Muscle layer of colon (tissue), 2 donors: Measurements from ENCODE around the gene CDK5RAP1.
"Not testable (repeated sequence)": the region's sequence is repeated elsewhere in the genome, so short reads cannot be mapped to it uniquely, and the experiment has no call there.

Source experiments
- H3K27ac ChIP-seq: one replicate; pipeline ENCODE4 v1.7.0; 2013; ENCODE audit warnings: low read depth, mild to moderate bottlenecking, low read length, moderate library complexity
- H3K27me3 ChIP-seq, 2 donors: one replicate each; pipeline ENCODE4 v1.7.0; 2013; ENCODE audit warnings: low read length in 2 of 2, mild to moderate bottlenecking in 2 of 2; ENCODE audit not compliant: insufficient read depth in 2 of 2, control insufficient read depth in 1 of 2
- H3K36me3 ChIP-seq: one replicate; pipeline ENCODE4 v1.7.0; 2013; ENCODE audit warnings: mild to moderate bottlenecking, low read length; ENCODE audit not compliant: insufficient read depth
- H3K4me1 ChIP-seq: one replicate; pipeline ENCODE4 v1.7.0; 2013; ENCODE audit warnings: mild to moderate bottlenecking, low read length; ENCODE audit not compliant: insufficient read depth
- H3K4me3 ChIP-seq, 2 donors: one replicate each; pipeline ENCODE4 v1.7.0; 2013; ENCODE audit warnings: low read length in 2 of 2, low read depth in 1 of 2, mild to moderate bottlenecking in 1 of 2, moderate library complexity in 1 of 2
- H3K9ac ChIP-seq: one replicate; pipeline ENCODE4 v1.7.0; 2013; ENCODE audit warnings: low read length
- H3K9me3 ChIP-seq: one replicate; pipeline ENCODE4 v1.7.0; 2013; ENCODE audit warnings: mild to moderate bottlenecking, low read length
- donor health status: abdominal sarcoma.
- donor health status: Adenocarcinoma of cecum.

Gene CDK5RAP1, protein sequence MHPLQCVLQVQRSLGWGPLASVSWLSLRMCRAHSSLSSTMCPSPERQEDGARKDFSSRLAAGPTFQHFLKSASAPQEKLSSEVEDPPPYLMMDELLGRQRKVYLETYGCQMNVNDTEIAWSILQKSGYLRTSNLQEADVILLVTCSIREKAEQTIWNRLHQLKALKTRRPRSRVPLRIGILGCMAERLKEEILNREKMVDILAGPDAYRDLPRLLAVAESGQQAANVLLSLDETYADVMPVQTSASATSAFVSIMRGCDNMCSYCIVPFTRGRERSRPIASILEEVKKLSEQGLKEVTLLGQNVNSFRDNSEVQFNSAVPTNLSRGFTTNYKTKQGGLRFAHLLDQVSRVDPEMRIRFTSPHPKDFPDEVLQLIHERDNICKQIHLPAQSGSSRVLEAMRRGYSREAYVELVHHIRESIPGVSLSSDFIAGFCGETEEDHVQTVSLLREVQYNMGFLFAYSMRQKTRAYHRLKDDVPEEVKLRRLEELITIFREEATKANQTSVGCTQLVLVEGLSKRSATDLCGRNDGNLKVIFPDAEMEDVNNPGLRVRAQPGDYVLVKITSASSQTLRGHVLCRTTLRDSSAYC

DNA sequence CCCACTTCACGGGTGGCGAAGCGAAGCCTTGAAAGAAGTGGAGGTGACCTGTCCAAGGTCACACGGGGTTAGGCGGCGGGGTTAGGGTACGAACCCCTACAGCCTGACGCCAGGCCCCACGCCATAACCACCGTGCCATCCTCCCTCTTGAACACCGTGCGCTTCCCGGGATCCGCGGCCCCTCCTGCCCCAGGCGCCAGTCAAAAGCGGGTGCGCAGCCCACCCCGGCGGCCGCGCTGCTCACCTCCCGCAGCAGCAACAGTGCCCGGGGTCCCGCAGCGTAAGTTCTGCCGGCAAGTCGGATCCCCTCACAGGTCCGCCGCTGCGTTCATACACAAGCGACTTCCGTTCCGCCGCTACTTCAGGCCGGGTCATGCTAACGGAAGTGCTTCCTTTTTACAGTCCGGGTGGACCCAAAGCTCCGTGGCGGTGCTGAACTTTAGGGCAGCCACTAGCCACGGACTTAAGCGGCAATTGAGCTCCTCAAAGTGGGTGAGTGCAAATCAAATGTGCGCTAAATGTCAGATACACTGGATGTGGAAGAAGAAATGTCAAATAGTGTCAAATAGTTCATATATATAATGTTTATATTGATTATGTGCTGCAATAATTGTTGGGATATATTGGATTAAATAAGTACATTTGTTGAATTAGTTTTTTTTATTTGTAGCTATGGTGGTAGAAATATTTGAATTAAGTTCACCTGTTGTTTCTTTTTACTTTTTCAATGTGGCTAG lies at the start of gene CDK5RAP1:
Gene CDK5RAP1, minus strand, starts transcription at position 336 of the 737 bp plus-strand sequence. CDS start 4,455 bp downstream, outside the sequence.
- Histone ChIP-seq H3K27ac (peak within 1 kb of the TSS; percentile 81), H3K4me1 (peaks cover 23% of the 10 kb centered on the region), H3K9ac (peak within 1 kb of the TSS; percentile 88), H3K36me3 (no peaks in the 10 kb centered on the region), H3K9me3 (no peaks in the 10 kb centered on the region), H3K27me3 (no peaks in the 10 kb centered on the region), H3K4me3 (peak within 1 kb of the TSS; percentile 96 to 100)

DNA sequence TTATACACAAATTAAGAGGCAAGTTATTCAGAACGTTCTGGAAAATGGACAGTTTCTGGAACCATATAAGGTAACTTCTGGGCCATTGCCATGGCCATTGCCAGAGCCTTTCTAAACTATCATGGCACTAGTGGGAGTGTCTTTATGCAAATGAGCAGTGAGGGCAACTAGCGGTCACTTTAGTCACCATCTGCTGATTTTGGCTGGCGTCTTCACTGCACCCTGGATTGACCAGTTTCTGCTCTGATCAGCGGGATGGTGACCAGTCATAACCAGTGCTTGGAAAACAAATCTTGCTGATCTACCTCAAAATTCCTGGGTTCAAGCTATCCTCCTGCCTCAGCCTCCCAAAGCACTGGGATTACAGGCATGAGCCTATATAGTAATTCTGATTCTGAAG lies 49.5 kb upstream of the CDK5RAP1 start:
- Histone ChIP-seq H3K4me1 (no peaks in the 10 kb centered on the region), H3K4me3 (no peak overlapping the region), H3K36me3 (no peaks in the 10 kb centered on the region)

DNA sequence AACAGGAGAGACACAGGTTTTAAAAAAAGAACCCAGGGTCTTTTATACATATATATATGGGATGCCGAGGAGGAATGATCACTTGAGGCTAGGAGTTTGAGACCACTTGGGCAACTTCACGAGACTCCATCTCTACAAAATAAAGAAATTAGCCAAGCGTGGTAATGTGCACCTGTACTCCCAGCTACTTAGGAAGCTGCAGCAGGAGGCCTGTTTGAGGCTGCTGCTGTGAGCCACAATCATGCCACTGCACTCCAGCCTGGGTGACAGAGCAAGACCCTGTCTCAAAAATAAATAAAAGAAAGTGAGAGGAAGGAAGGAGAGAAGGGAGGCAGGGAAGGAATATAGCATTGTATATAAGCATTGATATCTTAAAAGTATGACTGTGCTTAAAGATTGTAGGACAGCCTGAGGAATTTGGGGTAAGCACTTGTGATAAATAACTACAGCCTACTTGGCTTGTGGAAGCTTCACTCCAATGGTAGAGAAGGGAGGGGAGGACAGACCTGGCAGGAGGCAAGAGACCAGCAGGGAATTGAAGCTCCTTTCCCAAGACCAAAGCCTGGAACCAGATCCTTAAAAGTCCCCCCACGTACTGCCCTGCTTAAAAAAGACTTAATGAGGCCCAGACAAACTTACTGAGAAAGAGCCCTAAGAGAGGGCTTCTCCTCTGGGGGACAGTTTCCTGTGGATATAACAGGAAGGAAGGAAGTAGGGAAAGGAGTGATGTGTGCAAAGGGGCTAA lies 44.7 kb upstream of the CDK5RAP1 start:
- Histone ChIP-seq H3K27ac (no peak overlapping the region), H3K27me3 (no peaks in the 10 kb centered on the region), H3K36me3 (no peaks in the 10 kb centered on the region), H3K9me3 (no peaks in the 10 kb centered on the region), H3K4me1 (peaks cover 19% of the 10 kb centered on the region), H3K9ac (no peak overlapping the region), H3K4me3 (no peak overlapping the region)

More for the DNA sequence above, 49.5 kb upstream of the CDK5RAP1 start:
- Histone ChIP-seq H3K9me3 (no peaks in the 10 kb centered on the region), H3K27me3 (no peaks in the 10 kb centered on the region), H3K9ac (no peak overlapping the region), H3K27ac (no peak overlapping the region)

DNA sequence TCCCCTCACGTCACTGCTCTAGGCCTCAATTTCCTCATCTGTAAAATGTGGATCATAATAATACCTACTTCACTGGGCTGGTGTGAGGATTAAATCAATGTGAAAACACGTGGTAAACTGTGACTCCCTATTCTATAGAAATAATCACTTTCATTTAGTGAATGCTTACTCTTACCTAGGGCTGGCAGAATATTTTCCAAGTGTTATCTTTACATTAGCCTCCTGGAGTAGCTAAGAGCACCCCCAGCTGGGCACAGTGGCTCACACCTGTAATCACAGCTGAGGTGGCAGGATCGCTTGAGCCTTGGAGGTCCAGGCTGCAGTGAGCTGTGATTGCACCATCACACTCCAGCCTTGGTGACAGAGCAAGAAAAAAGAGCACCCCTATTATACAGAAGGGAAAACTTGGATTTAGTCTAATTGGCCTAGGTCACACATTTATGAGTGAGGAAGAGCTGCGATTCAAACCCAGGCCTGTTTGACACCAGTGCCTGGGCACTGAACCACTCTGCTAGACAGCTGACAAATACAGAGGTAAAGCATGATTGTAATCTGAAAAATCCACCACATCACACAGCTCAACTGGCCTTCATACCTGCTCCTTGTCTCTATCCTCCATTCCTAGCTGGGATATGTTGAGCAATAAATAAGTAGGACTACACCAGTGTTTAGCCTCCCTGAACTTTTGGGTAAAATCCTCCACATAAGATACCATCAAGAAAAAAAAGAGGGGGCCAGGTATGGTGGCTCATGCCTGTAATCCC lies 43.7 kb upstream of the CDK5RAP1 start:
- Histone ChIP-seq H3K9ac (no peak overlapping the region), H3K36me3 (no peaks in the 10 kb centered on the region), H3K27me3 (no peaks in the 10 kb centered on the region), H3K4me1 (peaks cover 21% of the 10 kb centered on the region), H3K9me3 (no peaks in the 10 kb centered on the region), H3K27ac (no peak overlapping the region), H3K4me3 (peak overlapping the region in 1 of 2 donors; percentile 80)

DNA sequence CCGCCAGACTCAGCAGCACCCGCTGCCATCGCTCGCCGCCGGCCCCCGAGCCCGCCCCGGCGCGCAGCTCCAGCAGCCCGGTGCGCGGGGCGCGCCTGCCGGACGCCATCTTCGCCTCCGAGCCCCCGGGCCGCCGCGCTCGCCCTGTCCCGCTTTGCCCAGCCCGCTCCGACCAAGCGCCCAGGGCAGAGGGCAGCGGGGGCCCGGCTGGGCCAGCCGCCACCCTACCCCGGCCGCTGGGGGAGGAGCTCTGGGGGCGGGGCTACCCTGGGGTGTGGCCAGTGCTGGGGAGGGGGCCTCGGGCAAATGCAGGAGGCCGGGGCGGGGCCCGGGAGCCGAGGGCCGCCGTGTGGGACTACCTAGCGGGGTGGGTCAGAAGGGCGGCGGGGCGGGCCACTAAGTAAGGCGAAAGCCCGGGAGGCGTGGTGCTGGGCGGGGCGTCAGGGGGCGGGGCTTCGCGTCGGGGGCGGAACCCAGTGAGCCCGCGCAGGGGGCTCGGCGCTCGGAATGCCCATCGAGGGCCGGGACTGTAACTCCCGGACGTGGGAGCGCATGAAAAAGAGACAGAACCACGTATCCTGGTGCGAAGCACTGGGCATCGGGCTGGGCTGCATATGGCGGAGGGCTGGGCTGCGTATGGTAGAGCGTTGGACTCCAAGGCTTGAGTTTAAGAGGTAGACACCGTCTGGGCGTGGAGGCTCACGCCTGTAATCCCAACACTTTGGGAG lies 42.4 kb upstream of the CDK5RAP1 start, which contains the start of gene SNTA1:
Gene SNTA1, minus strand, starts transcription at position 252 of the 728 bp plus-strand sequence. Its CDS starts 143 bp downstream, at position 109.
- Histone ChIP-seq H3K9me3 (no peaks in the 10 kb centered on the region), H3K4me3 (peak within 1 kb of the TSS; percentile 77 to 80), H3K9ac (peak within 1 kb of the TSS; percentile 25), H3K36me3 (peaks cover 2% of the 10 kb centered on the region), H3K27ac (peak within 1 kb of the TSS; percentile 47), H3K27me3 (no peaks in the 10 kb centered on the region), H3K4me1 (peaks cover 21% of the 10 kb centered on the region)

DNA sequence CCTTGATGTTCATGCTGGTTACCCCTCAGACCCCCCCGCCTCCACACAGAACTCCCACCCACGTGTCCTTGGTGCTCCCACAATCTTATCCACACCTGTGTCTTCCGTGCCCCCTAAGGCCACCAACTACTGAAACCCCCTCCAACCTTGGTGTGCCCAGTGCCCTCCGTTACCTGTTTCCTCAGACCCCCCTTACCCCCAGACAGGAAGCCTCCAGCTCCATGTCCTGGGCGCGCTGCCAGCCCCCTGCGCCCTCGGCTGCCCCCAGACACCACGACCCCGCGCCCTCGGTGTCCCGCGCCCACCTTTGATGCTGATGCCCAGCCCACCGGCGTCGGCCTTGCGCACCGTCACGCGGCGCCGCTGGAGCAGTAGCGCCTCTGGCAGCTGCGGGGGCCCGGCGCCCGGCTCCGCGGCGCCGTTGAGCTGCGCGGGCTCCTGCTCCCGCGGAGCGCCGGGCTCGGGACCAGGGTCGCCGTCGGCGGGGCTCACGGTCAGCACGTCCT lies 41.7 kb upstream of the CDK5RAP1 start:
- Histone ChIP-seq H3K27ac (peak overlapping the region; percentile 32), H3K9me3 (no peaks in the 10 kb centered on the region), H3K4me1 (peaks cover 21% of the 10 kb centered on the region), H3K36me3 (peaks cover 7% of the 10 kb centered on the region), H3K9ac (peak overlapping the region; percentile 25), H3K4me3 (peak overlapping the region; percentile 77 to 80), H3K27me3 (no peaks in the 10 kb centered on the region)

DNA sequence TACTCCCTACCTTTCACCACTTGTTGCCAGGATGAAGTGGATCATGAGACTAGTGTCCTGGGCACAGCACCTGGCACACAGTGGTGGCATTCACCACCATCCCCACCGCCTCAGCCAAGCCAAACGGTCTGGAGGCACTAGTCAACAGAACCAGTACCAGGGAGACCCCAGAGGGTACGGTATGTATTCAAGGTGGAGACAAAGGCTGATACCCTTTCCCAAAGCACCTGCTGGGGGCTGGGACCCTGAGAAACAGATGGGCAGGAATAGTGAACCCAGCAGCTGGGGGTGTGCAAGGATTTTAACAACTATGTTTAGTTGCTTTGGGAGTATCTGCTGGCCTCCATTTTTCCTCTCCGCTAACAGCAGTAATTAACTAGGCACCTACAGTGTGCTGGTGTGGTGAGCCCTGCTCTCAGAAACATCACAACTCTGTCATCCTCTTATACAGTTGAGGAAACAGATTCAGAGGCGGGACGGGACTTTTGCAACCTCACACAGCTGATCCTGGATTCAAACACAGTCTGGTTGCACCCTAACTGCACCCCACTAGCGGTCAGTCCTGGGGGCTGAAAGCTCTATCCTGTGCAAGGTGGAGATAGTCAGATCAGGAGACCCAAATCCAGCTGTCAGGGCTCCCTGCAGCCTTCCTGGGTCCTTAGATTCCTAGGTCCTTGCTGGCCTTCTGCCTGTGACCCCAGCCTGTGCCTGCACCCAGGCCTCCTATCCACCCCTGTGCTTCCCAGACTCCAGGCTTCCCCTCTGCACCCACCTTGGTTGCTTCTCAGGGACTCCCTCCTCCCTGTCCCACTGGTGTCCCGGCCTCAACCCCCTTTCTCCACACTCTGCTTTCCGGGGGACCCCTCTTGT lies 41.1 kb upstream of the CDK5RAP1 start:
- Histone ChIP-seq H3K9ac (peak overlapping the region; percentile 25), H3K27ac (peak overlapping the region; percentile 32)

DNA sequence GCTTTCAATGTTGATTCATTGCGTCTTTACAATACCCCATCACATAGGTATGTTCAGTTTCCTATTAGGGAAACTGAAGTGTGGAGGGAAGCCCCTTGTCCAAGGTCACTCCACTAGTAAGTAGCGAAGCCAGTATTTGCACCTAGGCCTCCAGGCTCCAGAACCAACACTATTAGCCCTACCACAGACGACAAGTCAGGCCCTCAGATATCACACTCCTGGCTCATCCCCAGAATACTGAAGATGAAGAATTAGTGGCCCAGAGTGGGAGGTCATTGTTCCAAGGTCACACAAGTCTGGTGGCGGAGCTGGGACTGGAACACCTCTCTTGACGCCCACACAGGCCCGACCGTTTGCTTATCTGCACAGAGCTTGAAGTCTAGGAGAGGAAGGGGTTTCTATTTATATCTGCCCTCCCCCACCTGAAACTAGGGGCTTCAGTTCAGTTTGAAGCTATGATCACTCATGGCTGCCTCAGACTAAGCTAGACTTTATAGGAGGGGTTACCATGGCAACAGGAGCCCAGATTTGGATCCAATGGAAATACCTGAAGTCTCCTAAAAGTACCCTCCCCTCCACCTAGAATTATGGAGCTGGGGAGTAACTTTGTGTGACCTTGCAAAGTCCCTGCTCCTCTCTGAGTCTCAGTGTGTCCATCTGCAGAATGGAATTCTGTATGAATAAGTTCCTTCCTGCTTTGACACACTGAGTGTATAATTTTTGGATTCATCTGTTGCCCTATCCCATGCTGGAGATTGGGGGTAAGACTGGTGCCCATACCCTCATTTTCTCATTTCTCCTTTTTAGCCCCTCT lies 40.0 kb upstream of the CDK5RAP1 start:
- peaks cover 7% of the 10 kb centered on the region for H3K36me3 ChIP-seq
- H3K27me3 ChIP-seq, result no peaks in the 10 kb centered on the region
- no peak overlapping the region for H3K27ac ChIP-seq
- H3K4me1 ChIP-seq, result peaks cover 21% of the 10 kb centered on the region
- no peaks in the 10 kb centered on the region for H3K9me3 ChIP-seq
- H3K4me3 ChIP-seq, result no peak overlapping the region
- H3K9ac ChIP-seq, result no peak overlapping the region

More for the DNA sequence above, 41.1 kb upstream of the CDK5RAP1 start:
- H3K4me3 ChIP-seq, result peak overlapping the region in 1 of 2 donors; percentile 80
- no peaks in the 10 kb centered on the region for H3K27me3 ChIP-seq
- peaks cover 21% of the 10 kb centered on the region for H3K4me1 ChIP-seq
- H3K9me3 ChIP-seq, result no peaks in the 10 kb centered on the region
- peaks cover 7% of the 10 kb centered on the region for H3K36me3 ChIP-seq

DNA sequence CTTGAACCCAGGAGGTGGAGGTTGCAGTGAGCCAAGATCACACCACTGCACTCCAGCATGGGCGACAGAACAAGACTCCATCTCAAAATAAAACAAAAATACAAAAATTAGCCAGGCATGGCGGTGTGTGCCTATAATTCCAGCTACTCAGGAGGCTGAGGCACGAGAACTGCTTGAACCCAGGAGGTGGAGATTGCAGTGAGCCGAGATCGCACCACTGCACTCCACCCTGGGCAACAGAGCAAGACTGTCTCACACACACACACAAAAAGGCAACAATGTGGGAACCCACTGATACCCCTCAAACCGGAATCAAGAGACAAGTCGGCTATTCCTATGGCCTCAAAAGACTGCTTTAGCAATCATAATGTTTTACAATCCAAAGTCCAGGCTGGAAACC lies 39.2 kb upstream of the CDK5RAP1 start:
- H3K9me3 ChIP-seq, H3K9ac ChIP-seq, H3K4me3 ChIP-seq, H3K27me3 ChIP-seq, H3K36me3 ChIP-seq, H3K27ac ChIP-seq: not testable (repeated sequence)
- H3K4me1 ChIP-seq, result peaks cover 21% of the 10 kb centered on the region
